Breast epithelium (tissue), 4 donors: ENCODE data around the gene SIRPA. TPM values are rescaled to one million over a fixed set of nuclear protein-coding genes. Genes with fewer than 3 reads are reported as not detected.

Experiments
- DNase-seq, 2 donors: peaks; one replicate each; pipeline ENCODE4 v3.0.0-alpha.2; 2019; ENCODE audit warnings: low spot score in 2 of 2
- H3K27ac ChIP-seq, 2 donors: fragments of 200-600 bp; sonication (generic) in 1 of 2; one replicate each; pipeline ENCODE4 v1.5.1; 2016 to 2019; ENCODE audit warnings: mild to moderate bottlenecking in 1 of 2
- H3K27me3 ChIP-seq, 2 donors: fragments of 200-600 bp; sonication (generic) in 1 of 2; one replicate each; pipeline versions ENCODE4 v1.5.1 to v1.6.0; 2017 to 2019; ENCODE audit warnings: control low read depth in 1 of 2, mild to moderate bottlenecking in 1 of 2
- H3K36me3 ChIP-seq: fragments of 200-600 bp; one replicate; pipeline ENCODE4 v1.5.1; 2019
- H3K4me1 ChIP-seq, 2 donors: fragments of 200-600 bp; sonication (generic); one replicate each; pipeline ENCODE4 v1.5.1; 2016 to 2019; ENCODE audit warnings: control low read depth in 1 of 2
- H3K4me3 ChIP-seq, 3 donors: fragments of 200-600 bp; sonication (generic); 1 replicate in 2 of 3; 2 replicates in 1 of 3; pipeline ENCODE4 v1.5.1; 2016 to 2019; ENCODE audit warnings: mild to moderate bottlenecking in 3 of 3, moderate library complexity in 2 of 3
- H3K9me3 ChIP-seq, 2 donors: fragments of 200-600 bp; sonication (generic) in 1 of 2; one replicate each; pipeline ENCODE4 v1.5.1; 2016 to 2019; ENCODE audit warnings: control low read depth in 1 of 2
- CTCF ChIP-seq, 3 donors: fragments of 450-650 bp; IDR thresholded peaks; one replicate each; pipeline ENCODE4 v1.5.1; 2016 to 2017; ENCODE audit warnings: antibody characterized with exemption in 3 of 3, mild to moderate bottlenecking in 3 of 3, moderate library complexity in 3 of 3
- POLR2A ChIP-seq: fragments of 450-650 bp; IDR thresholded peaks from one replicate; pipeline ENCODE4 v1.6.1; 2016; ENCODE audit warnings: antibody characterized with exemption, mild to moderate bottlenecking, moderate library complexity
- POLR2AphosphoS5 ChIP-seq, 3 donors: sonication (generic); formaldehyde crosslinking; IDR thresholded peaks; one replicate each; pipeline ENCODE4 v1.6.1; 2017; ENCODE audit warnings: antibody characterized with exemption in 3 of 3
- intact Hi-C: fragments of 100-400 bp; cut with DNase I; formaldehyde crosslinking; loops from one replicate; pipeline ENCODE4 v1.15.1; 2023; ENCODE audit warnings: low total_unique reads
- total RNA-seq, 3 donors: library from RNA; depleted of rRNA; stranded (reverse); fragments of >200 nt; gene quantifications; one replicate each; pipeline ENCODE4 v1.1.0, GENCODE V29; 2016

Gene SIRPA
- total RNA-seq, 3 donors from 2014 or later, result 42.3 to 64.6 (median 53.9) TPM

GRCh38 chr20:1938464-1939269 is 43.5 kb downstream of the SIRPA start:
- no peak overlapping the region for H3K27ac ChIP-seq
- intact Hi-C loops, result no loop called here
- no peaks in the 10 kb centered on the region for H3K36me3 ChIP-seq
- H3K4me1 ChIP-seq, result no peaks in the 10 kb centered on the region
- H3K27me3 ChIP-seq, result no peaks in the 10 kb centered on the region
- no peaks in the 10 kb centered on the region for H3K9me3 ChIP-seq
- TF ChIP-seq CTCF (IDR thresholded peaks at IDR 0.05) (no peak), POLR2AphosphoS5 (IDR thresholded peaks at IDR 0.05) (no peak), POLR2A (no peak)
- DNase-seq, result no peak
- H3K4me3 ChIP-seq, result no peak overlapping the region

GRCh38 chr20:1939270-1939595 is 44.0 kb downstream of the SIRPA start:
- TF ChIP-seq CTCF (IDR thresholded peaks at IDR 0.05), result no peak
- no peak for TF ChIP-seq POLR2AphosphoS5 (IDR thresholded peaks at IDR 0.05)
- no peaks in the 10 kb centered on the region for H3K36me3 ChIP-seq
- H3K27me3 ChIP-seq, result no peaks in the 10 kb centered on the region
- H3K27ac ChIP-seq, result no peak overlapping the region
- H3K9me3 ChIP-seq, result no peaks in the 10 kb centered on the region
- no peak overlapping the region for H3K4me3 ChIP-seq
- H3K4me1 ChIP-seq, result peaks cover 0 to 4% of the 10 kb centered on the region in 2 donors
- intact Hi-C loops, result no loop called here
- DNase-seq, result no peak

- no peak for TF ChIP-seq POLR2A
- no peak for TF ChIP-seq POLR2AphosphoS5 (IDR thresholded peaks at IDR 0.05)
- TF ChIP-seq CTCF (IDR thresholded peaks at IDR 0.05), result no peak
- H3K27ac ChIP-seq, result peak overlapping the region in 1 of 2 donors; percentile 15
- no peaks in the 10 kb centered on the region for H3K36me3 ChIP-seq
- no peaks in the 10 kb centered on the region for H3K9me3 ChIP-seq
- no peak overlapping the region for H3K4me3 ChIP-seq
- peaks cover 0 to 7% of the 10 kb centered on the region in 2 donors for H3K4me1 ChIP-seq
- intact Hi-C loops, result loop anchor here (5.0 kb wide), 1 partner anchor 877 kb away; the partner anchor contains the start of gene TMEM239
- no peak for DNase-seq
- H3K27me3 ChIP-seq, result no peaks in the 10 kb centered on the region
Observed at GRCh38 chr20:1940581-1940980, 45.4 kb downstream of the SIRPA start.

- TF ChIP-seq CTCF (IDR thresholded peaks at IDR 0.05), result no peak
- no peak for TF ChIP-seq POLR2A
- TF ChIP-seq POLR2AphosphoS5 (IDR thresholded peaks at IDR 0.05), result peak in 1 of 3 donors; percentile 54
- Histone ChIP-seq H3K9me3 (no peaks in the 10 kb centered on the region), H3K27ac (peak overlapping the region; percentile 36 to 52), H3K36me3 (no peaks in the 10 kb centered on the region), H3K27me3 (no peaks in the 10 kb centered on the region), H3K4me3 (peak overlapping the region in 1 of 3 donors; percentile 41), H3K4me1 (peaks cover 0 to 7% of the 10 kb centered on the region in 2 donors)
- intact Hi-C loops, result loop anchor here (5.0 kb wide), 1 partner anchor 876 kb away; the partner anchor contains the start of gene TMEM239
- peak; percentile 52 to 91 for DNase-seq
Observed at GRCh38 chr20:1941226-1941625, 46.0 kb downstream of the SIRPA start.

- Histone ChIP-seq H3K9me3 (no peaks in the 10 kb centered on the region), H3K36me3 (no peaks in the 10 kb centered on the region), H3K4me1 (peaks cover 0 to 7% of the 10 kb centered on the region in 2 donors), H3K4me3 (no peak overlapping the region), H3K27me3 (no peaks in the 10 kb centered on the region), H3K27ac (peak overlapping the region; percentile 36 to 52)
- DNase-seq, result no peak
- intact Hi-C loops, result loop anchor here (5.0 kb wide), 1 partner anchor 875 kb away; the partner anchor contains the start of gene TMEM239
- TF ChIP-seq POLR2AphosphoS5 (IDR thresholded peaks at IDR 0.05), result no peak
- no peak for TF ChIP-seq CTCF (IDR thresholded peaks at IDR 0.05)
- TF ChIP-seq POLR2A, result no peak
Observed at GRCh38 chr20:1942061-1942460, 46.9 kb downstream of the SIRPA start.
